GM10266 (cell line): ENCODE data around the gene CXCR6.

Experiments used
- DNase-seq: peaks from one replicate; pipeline ENCODE4 v3.0.0; 2012; ENCODE audit errors: extremely low spot score
- TF ChIP-seq, protein P1 (sequence below): IDR thresholded peaks from 2 replicates; pipeline ENCODE4 v1.5.1; 2012; ENCODE audit warnings: mild to moderate bottlenecking, low read depth; ENCODE audit not compliant: control insufficient read depth, insufficient read depth; ENCODE audit errors: missing control alignments

CXCR6 gene

DNA sequence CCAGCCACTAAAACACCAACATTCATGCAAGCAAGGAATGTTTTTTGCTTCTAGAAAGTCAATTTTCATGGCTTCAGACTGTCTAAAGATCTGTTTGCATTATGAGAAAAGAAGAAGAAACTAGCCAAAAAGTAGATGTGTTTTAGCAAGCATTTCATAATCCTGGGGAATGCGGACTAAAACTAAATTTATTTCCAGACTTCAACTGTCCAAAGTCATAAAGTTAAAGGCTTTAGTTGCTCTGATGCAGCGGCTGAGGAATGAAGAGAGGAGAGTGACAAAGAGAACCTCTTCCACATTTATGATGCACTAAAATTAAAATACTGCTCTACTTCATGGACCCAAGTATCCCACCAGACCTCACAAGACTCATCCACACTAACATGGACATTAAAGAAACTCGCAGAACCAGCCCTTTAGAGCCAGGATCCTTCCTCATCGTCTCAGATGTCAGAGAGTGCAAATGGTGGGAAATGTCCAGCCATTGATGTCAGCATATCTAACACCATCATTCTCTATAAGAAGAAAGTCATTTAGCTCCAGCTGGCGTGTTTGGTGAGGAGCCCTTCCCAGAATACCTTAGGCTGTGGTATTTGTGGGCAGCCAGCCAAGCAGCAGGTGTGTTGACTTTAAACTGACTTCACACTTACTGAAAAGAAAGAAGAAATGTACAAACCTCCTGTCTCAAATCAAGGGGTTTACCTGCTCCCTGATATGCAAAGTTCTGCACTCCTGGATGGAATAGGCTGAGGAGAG, 34.9 kb downstream of the CXCR6 start:
- TF ChIP-seq, protein P1, sequence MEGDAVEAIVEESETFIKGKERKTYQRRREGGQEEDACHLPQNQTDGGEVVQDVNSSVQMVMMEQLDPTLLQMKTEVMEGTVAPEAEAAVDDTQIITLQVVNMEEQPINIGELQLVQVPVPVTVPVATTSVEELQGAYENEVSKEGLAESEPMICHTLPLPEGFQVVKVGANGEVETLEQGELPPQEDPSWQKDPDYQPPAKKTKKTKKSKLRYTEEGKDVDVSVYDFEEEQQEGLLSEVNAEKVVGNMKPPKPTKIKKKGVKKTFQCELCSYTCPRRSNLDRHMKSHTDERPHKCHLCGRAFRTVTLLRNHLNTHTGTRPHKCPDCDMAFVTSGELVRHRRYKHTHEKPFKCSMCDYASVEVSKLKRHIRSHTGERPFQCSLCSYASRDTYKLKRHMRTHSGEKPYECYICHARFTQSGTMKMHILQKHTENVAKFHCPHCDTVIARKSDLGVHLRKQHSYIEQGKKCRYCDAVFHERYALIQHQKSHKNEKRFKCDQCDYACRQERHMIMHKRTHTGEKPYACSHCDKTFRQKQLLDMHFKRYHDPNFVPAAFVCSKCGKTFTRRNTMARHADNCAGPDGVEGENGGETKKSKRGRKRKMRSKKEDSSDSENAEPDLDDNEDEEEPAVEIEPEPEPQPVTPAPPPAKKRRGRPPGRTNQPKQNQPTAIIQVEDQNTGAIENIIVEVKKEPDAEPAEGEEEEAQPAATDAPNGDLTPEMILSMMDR = no peak
- DNase-seq = no peak

DNA sequence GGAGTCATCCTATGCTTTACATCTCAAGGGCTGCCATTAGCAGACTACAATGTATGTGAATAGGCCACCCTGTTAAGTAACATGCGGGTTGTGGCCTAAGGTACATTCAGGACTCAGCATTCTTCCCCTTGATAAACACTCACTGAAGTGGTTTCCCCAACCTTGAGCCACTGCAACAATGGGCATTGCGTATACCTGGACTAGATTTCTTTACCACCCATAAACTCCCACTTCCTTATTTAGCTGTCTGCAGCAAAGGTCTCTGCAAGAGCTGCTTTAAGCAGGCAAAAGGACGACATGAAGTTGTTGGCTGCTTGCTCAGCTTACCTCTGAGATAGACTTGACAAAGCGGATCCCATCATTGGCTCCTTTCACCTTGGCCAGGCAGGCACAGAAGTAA, 36.1 kb downstream of the CXCR6 start:
- TF ChIP-seq, protein P1 = no peak
- no peak for DNase-seq

DNA sequence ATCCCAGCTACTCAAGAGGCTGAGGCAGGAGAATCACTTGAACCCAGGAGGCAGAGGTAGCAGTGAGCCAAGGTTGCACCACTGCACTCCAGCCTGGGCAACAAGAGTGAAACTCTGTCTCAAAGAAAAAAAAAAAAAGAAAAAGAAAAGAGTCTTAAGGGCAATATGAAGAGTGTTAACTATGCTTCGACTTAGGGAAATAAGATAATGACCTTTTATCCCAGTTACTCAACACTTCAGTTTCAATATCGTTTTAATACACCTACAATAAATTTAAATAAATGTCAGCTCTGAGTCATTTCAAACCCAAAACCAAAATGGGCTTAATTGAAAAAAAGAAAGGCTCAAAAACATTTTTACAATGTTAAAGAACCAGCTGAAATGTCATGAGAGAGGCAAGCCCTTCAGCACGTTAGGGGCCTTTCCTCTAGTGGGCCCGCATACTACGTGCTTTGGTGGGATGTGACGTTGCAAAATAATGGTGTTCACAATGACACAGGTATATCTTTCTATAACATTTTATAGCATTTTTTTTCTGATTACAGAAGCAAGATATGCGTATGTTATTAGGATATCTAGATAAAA, 37.1 kb downstream of the CXCR6 start:
- no peak for DNase-seq
- TF ChIP-seq, protein P1 = no peak

DNA sequence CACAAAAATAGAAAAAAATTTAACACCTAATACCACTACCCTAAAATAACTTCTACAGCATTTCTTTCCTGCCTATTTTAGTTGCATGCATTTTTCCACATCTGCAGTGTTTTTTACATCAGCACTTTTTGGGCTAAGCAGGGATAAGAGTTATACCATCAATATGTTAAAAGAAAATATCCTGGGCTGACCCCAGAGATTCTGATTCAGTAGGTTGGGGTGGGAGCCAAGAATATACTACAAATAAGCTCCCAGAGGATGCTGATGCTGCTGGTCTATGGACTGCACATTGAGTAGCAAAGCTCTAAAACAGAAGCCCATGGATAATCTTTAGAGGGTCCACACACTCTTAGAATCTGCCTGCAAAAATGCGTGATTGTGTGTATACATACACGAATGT, 37.6 kb downstream of the CXCR6 start:
- DNase-seq = no peak
- TF ChIP-seq, protein P1 = no peak

DNA sequence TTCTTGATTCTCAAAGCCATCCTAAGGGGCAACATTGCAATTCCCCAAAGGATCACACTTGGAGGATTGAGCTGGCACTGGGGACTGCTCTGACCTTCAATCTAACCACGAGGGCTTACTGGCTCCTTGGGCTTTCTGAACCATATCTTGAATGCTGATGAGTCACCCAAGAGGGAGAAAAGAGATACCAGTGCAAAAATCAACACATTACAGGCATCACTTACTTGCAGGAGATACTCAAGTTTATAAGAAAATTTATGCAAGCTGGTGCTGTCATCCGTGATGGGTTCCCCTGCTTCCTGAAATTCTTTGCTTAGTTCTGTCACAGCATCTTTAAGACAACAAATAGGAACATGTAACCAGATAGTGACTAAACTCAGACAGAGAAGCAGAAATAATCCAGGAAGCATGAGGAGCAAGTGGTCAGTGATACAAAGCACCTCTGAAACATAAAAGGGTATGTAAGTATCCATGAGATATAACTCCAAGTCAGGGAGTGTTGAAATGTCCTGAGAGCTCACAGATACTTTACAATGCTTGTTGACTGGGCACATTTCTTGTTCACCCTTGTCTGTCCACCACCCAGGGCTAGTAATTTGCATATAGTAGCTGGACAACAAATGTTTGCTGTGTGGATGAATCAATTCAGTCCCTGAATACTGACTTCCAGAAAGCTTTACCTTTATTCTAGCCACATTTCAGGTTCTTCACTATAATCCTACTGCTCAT, 38.2 kb downstream of the CXCR6 start:
- no peak for DNase-seq
- TF ChIP-seq, protein P1 = no peak

DNA sequence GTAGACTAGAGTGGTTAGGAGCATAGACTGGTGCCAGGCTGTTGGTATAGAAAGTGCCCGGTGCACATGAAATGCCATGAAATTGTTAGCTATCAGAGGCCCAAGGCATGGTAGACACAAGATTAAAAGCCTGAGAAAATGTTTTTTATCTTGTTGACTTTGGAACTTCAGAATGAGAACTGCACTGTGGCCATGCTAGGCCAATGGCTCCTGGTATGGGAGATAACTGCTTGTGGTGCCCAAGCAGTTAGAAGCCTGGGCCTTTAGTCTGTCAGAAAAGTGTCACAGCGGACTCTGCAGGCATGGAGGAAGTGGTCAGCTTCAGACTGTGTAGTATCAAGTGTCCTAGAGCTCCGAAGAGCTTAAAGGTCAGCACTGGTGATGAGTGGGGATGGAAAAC, 40.5 kb downstream of the CXCR6 start:
- DNase-seq = no peak
- TF ChIP-seq, protein P1 = no peak
